ENCODE data around the gene CACNA1G.

Gene CACNA1G

GRCh38 chr17:50560185-50560824 lies at the start of gene CACNA1G:
Gene CACNA1G, plus strand, starts transcription at chr17:50560715. Its CDS starts 745 bp downstream, at chr17:50561460.
- DNase-seq: peak; percentile 91

DNA sequence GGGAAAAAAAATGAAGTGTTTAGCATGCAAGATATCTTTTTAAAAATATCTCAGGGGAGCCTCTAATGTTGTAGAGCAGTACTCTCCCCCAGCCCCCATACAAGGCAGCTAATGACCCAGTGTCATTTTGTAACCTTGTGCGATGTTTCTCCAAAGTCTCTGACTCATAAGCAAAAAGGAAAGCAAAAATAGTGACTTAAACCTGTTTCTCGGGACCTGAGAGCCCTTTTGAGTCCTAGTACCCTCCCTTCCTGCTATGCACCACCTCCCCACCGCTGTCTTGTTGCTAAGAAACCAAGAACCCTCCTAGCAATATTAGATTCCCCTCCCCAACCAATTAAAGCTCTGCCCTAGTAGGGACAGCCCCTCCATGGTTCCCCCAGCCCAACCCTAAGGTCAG lies 49.5 kb upstream of the CACNA1G start:
- peak; percentile 49 for DNase-seq

- no peak for DNase-seq
Observed at GRCh38 chr17:50513495-50513894, 47.0 kb upstream of the CACNA1G start.

- DNase-seq: no peak
Observed at GRCh38 chr17:50514388-50514787, 46.1 kb upstream of the CACNA1G start.

- DNase-seq: no peak
Observed at GRCh38 chr17:50514936-50515702, 45.4 kb upstream of the CACNA1G start.

DNA sequence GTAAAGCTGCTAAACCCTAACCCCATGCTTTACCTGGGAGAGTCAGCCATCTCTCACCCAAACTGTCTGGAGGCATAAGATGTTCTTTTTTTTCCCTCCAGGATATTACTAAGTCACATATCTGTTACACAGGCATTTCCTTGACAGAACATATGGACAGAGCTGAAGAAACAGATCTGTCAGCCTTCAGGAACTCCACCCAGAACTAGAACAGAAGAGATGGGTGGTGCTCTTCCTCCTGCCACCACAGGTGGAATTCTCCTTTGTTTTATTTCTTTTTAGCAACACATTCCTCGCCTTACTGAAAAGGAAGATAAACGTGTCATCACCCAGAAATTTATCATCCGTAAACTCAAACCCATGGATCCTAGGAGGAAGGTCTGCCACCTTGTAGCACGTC lies 43.5 kb upstream of the CACNA1G start:
- DNase-seq: no peak

DNA sequence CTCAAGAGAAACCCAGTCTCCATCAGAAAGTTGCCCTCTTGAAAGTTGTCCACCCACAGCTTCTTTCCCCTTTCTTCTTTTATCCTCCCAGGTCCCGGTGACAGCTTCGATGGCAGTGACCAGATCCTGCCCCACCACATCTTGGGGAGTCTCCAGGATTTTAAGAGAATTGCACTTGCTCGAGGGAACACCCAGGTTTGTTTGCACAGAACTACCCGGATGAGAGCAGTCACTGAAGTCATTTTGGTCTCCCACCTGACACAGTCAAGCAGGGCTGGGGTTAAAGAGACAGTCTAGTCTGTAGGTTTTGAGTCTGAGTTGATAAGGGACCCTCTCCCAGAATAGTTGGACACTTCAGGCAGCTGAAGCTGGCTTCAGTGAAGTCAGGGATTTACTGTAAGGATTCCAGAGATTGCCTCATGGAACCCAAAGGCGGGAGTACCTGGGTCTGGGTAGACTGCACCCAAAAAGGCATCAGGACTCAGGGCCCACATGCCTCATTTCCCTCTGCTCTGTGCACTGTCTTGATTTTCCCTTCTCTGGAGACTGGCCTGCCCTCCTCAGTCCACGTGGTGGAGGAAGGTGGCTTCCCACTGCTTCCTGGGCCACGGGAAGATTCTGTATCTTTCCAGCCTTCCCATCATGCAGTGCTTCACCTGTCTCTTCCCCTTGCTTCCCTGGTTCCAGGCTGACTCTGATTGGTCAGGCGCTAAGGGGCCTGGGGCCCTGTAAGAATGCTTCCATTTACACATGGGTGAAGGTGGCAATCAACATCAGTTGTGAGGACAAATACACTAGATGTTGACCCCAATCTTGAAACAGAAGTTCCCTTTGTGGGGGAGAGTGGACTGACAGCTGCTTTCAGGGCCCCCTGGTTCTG lies 42.8 kb upstream of the CACNA1G start:
- DNase-seq: no peak

- DNase-seq: no peak
Observed at GRCh38 chr17:50518384-50519023, 42.0 kb upstream of the CACNA1G start.

GRCh38 chr17:50519141-50519834 lies 41.2 kb upstream of the CACNA1G start:
- DNase-seq: no peak

DNA sequence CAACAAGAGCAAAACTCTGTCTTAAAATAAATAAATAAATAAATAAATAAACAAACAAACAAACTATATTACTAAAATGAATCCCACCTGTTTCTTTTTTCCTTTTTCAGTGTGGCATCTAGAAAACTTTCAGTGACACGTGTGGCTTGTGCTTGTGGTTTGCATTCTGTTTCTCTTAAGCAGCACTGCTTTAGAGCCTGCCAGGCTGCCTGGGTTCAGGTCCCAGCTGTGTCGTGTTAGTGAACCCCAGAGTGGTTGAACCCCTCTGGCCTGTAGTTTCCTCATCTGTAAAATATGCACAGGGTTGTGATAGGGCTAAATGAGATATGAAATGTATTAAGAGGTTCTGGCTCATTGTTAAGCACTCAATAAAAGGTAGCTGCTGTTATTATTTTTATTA lies 40.0 kb upstream of the CACNA1G start:
- DNase-seq: no peak

DNA sequence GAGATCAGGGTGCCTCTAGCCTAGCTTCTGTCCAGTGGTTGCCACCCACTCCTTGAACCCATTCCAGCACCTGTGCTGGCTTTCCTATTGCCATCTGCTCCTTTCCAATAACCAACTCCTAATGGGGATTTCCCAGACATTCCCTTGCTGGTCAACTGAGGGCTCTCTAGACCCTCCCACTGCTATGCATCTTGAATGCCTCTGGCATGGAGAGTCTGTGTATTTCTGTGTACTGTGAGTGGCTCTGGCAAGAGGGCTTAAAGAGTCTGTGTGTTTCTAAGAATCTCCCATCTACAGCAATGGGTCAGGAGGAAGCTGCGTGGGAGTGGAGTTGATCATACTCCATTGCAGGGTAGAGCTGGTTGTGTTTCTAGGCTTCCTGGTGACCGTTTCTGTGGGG lies 39.0 kb upstream of the CACNA1G start:
- no peak for DNase-seq

DNA sequence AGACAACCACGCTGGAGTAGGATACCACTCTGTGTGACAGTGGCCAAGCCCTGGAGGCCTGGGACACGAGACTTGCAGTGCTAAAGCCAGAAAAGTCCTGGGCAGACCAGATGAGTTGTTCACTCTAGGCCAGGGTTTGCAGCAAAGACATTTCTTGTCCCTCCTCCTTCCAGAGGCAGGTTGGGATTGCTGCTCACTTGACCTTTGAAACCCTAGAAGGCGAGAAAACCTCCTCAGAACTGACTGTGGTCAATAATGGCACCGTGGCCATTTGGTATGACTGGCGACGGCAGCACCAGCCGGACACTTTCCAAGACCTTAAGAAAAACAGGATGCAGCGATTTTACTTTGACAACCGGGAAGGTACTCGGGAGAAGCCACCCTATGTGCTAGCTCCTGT lies 37.7 kb upstream of the CACNA1G start:
- no peak for DNase-seq

- DNase-seq: no peak
Observed at GRCh38 chr17:50523208-50523607, 37.3 kb upstream of the CACNA1G start.

DNA sequence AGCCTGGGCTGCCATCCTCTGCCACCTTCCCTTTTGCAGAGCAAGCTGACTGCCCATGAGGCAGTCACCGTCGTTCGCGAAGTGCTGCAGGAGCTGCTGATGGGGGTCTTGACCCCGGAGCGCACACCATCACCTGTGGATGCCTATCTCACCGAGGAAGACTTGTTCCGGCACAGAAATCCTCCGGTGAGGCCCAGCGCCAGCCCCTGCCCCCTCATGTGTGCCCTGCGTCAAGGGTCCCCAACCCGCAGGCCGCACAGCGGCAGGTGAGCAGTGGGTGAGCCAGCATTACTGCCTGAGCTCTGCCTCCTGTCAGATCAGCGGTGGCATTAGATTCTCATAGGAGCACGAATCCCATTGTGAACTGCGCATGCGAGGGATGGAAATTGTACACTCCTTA lies 35.7 kb upstream of the CACNA1G start:
- no peak for DNase-seq

GRCh38 chr17:50527155-50527762 lies 33.3 kb upstream of the CACNA1G start:
- DNase-seq: no peak

GRCh38 chr17:50527949-50528474 lies 32.5 kb upstream of the CACNA1G start:
- no peak for DNase-seq

- no peak for DNase-seq
Observed at GRCh38 chr17:50529849-50530248, 30.7 kb upstream of the CACNA1G start.

DNA sequence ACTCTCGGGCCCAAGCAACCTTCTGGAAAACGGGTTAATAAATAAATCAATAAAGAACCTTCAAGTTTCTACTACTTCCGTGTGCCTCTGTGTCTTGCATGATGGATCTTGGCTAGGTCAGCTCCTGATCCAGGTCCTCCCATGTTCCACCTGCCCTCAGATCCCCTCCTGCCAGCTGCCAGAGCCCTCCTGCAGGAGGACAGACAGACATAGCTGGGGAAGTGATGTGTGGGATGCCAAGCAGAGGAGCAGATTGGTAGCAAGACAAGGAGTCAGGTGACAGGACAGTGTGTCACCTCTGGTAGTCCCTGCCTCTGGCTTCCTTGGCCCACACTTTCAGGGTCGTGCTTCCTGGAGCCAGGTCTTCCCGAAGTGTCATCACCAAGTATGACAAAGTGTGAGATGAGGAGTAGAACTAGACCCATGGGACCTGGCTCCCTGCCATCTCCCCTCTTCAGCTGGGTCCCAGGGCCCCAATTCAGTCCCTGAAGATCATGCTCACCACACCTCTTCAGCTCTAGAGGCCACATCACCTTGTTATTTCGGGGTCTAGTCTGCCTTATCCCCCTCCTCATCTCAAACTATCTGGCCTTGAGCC lies 29.0 kb upstream of the CACNA1G start:
- DNase-seq: no peak

DNA sequence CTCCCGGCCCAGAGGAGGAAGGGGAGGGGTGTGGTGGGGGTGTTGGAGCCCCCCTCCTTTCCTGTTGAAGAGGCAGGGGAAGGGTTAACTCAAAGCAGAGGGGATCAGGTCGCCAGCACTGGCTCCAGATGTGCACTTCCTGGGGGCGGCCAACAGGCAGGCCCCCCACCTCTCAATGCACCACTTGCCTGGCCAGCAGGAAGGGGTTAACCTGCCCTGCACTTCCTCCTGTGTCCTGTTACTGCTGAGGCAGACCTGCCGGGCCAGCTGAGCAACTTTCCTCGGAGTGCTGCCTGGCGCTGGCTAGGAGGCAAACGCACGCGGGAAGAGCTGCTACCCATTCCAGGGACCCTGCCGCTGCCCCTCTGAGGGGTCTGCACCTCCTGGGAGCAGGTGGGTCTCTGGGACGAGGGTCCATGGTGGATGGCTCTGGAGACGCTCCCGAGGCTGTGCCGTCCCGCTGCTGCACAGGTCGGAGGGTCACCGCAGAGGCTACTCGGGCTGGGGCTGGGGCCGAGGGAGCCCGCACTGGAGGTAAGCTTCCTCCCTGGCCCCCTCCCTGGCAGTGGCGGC lies 28.0 kb upstream of the CACNA1G start, which contains the start of gene EPN3:
TSS of gene EPN3 (plus strand) at position 284 of the 573 bp plus-strand sequence. CDS start 3,822 bp downstream, outside the sequence.
- no peak for DNase-seq

DNA sequence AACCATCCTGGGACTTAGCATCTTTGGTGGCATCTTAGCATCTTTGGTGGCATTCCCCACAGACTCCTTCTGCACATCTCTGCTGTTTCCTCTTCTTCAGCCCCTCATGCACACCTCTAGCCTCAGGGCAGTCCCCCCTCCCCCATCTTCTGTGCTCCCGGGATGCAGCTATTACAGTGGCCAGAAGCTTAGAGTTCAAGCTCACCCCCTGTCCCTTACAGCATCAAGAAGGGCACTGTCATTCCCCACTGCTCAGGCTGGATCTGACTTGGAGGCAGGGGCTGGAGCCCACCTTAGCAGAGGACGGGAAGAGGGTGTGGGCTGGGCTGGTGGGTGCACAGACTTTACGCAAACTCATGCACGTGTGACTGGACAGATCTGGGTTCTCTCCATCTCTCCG lies 27.3 kb upstream of the CACNA1G start:
- no peak for DNase-seq

DNA sequence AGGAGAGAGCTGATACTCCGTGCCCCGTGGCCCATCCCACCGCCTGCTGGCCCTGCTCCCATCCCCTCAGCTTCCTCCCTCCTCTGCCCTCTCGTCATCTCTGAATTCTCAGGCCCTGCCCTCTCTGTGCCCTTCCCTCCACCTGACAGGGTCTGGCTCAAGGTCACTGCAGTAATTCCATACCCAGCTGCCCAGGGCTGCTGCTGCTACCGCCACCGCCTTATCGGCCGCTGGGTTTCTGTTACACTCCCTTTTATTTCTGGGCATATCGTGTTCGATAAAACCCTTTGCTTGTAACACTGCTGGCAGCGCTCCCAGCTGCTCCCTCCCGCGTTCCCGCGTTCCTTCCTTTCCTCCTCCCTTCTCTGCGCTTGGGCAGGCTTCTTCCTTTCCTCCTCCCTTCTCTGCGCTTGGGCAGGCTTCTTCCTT lies 26.8 kb upstream of the CACNA1G start:
- DNase-seq: no peak
